CD4-positive, alpha-beta T cell treated with Interleukin-4 for 1 hour (primary cell): ENCODE results near the gene ATG12.
"Not testable (repeated sequence)": the region's sequence is repeated elsewhere in the genome, so short reads cannot be mapped to it uniquely, and the experiment has no call there.

ENCODE experiments used
- DNase-seq, 2 donors: peaks; one replicate each; pipeline ENCODE4 v3.0.0-alpha.2; 2020 to 2022

ATG12 gene

DNA sequence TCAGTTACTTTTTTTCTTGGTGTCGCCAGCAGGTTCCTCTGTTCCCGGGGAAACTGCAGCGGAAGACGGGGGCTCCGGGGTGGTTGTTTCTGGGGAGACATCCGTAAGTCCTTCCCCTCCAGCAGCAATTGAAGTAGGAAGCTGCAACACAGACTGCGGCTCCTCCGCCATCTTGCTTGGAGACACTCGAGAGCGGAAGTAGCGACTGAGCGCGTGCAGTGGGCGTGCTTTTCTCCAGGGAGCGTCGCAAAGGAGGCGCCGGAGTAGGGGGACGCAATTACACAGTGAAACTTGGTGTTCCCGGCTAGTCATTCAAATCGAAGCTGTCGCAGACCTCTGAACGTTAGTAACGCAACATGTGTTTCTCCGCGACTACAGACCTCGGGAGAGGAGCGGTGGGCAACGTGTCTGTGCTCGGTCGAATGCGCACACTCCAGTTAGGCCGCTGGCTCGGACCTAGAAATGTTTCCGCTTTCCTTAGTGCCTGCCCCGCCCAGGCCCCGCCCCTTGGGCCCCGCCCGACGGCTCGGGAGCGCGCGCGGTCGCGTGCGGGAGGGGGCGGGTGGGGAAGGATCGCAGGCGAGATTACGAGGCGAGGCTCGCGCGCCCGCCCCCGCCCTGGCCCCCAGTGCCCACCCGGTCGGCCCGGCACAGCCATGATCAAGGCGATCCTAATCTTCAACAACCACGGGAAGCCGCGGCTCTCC, at the start of gene ATG12, which contains the start of gene AP3S1:
ATG12 (minus strand) TSS at position 184 of the 707 bp plus-strand sequence; CDS start at position 171, 13 bp downstream.
AP3S1 (plus strand) TSS at position 554 of the 707 bp plus-strand sequence; CDS start at position 657, 103 bp downstream.
- peak; percentile 91 to 92 for DNase-seq

DNA sequence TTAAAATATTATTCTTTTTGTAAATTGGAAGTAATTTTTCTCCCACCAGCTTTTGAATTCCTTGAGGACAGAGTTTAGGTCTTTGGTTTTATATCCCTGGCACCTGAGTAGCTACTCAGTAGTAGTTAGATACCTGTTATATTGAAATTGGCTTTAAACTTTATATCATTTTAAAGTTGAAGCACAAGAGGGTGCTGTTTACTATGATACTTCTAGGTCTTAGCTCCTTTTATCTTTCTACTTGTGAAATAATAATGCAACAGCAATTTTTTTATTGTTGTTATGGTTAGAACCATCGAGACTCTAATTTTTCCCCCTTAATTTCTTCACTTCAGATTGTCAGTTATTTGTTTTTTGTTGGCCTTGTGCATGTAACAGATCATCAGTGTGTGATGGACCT, 46.7 kb upstream of the ATG12 start:
- DNase-seq = peak in 1 of 2 donors; percentile 1

DNA sequence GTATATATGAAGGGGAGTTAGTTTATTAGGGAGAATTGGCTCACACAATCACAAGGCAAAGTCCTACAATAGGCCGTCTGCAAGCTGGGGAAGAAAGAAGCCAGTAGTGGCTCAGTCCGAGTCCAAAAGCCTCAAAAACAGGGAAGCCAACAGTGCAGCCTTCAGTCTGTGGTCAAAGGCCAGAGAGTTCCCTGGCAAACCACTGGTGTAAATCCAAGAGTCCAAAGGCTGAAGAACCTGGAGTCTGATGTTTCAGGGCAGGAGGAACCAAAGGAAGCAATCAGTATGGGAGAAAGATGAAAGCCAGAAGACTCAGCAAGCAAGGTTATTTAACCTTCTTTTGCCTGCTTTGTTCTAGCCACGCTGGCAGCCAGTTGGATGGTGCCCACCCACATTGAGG, 43.8 kb upstream of the ATG12 start:
- DNase-seq = not testable (repeated sequence)

DNA sequence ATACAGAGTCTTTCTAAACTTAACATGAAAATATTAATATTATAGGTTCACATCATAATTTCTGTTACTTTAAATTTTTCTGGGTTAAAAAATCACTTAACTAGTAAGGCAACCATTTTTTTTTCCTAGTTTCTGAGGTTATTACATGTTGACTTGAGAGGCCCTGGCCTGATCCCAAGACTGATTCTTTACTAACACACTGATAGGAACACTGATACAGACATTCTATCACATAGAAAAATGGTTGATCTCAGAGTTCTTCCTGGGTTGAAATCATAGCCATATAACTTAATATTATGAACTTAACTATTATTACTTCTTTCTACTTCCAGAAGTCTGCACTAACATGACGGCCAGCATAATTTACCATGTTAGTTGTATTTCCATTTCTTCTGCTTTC, 43.3 kb upstream of the ATG12 start:
- DNase-seq = no peak

DNA sequence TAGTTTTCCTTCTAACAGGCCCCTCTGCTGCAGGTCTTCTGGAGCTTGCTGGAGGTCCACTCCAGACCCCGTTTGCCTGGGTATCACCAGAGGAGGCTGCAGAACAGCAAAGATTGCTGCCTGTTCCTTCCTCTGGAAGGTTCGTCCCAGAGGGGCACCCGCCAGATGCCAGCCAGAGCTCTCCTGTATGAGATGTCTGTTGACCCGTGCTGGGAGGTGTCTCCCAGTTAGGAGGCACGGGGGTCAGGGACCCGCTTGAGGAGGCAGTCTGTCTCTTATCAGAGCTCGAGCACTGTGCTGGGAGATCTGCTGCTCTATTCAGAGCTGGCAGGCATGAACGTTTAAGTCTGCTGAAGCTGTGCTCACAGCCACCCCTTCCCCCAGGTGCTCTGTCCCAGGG, 41.1 kb upstream of the ATG12 start:
- DNase-seq = not testable (repeated sequence)

DNA sequence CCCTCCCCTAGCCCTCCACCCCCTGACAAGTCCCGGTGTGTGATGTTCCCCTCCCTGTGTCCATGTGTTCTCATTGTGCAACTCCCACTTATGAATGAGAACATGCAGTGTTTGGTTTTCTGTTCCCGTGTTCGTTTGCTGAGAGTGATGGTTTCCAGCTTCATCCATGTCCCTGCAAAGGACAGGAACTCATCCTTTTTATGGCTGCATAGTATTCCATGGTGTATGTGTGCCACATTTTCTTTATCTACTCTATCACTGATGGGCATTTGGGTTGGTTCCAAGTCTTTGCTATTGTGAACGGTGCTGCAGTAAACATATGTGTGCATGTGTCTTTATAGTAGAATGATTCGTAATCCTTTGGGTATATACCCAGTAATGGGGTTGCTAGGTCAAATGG, 36.0 kb upstream of the ATG12 start:
- not testable (repeated sequence) for DNase-seq

DNA sequence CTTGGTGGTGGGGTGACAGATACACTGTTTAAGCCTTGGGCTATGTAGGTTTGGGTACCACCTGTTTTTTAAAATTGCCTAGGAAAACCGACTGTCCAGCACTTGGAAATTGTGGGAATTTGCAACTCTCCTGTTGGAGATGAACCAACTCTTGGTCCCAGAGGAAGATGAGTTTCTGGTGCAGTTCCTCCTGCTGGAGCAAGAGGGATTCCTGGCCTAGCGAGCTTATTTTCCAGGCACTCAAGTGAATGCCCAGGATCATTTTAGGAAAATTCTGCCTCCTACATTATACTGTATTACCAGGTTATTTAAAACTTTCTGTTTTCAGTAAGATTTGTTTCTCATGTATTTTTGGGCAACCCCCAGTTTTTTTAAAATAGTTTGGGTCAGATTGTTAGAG, 34.1 kb upstream of the ATG12 start:
- DNase-seq = no peak

DNA sequence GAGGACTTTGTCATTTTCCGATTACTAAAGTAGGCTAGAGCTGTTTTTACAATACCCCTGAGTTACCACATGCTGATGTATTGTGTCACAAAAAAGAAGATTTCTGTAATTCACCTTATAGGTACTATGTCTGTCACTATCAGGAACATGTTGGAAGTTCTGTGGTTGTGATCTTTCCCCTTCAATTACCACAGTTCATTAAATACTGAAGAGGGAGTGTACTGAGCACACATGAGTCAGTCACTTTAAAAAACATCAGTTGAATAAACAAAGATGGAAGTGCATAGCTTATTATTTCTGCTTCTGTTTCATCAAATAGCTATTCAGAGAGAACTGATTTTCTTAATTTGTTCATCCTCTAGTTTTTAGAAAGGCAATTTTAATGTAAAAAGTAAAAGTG, 32.0 kb upstream of the ATG12 start:
- no peak for DNase-seq

DNA sequence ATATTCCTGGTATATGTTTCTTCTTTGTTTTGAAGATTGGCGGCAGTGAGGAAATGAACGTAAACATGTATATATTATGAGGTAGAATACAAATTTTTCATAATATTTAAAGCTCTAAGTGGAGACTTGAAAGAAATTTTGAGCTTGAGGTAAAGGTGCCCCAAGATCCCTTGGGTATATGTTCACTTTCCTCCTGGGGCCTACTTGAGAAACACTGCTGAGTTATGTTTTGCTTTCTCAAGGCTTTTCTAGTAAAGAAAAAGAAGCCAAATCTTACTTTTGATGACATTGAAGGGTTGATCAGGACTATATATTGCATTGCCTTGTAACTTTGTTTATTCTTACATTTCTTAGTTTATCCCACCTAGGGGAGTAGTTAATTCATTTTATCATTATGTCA, 31.1 kb upstream of the ATG12 start:
- no peak for DNase-seq

DNA sequence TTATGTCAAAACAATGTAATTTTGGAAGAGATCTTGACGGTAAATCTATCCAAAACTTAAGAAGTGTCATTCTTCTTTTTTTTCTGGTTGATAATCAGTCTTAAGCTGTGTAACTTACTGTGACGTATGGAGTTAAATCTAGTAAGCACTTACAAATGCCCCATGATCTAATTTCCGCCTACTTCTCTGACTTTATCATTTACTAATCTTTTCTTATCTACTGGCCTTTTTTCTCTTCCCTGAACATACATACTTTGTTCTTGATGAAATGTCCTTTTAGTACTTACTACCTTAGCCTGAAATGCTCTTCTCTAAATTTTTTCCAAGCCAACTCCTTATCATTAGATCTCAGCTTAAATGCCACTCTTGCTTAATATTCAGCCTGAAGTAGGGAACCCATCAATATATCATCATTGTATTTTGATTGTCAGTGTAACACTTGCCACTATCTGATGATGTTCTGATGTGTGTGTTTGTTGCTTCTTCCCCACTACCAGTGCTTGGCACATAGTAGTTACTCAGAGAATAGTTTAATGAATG, 28.0 kb upstream of the ATG12 start:
- no peak for DNase-seq

DNA sequence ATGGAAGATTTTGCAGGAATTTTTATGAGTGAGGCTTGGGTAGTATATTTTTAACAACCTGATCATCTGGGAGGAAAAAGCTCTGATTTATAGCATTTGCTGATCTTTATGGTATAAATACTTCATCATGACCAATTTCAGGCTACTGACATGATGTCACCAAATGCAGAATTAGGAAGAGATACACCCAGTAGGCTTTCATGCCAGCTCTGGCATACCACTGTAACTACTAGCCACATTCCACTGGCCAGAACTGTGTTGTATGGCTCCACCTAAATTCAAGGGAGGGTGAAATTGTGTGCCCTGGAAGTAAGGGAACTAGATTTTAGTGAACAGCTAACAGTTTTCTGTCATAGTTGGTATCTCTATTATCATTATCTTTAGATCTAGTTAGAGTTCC, 18.0 kb upstream of the ATG12 start:
- no peak for DNase-seq

DNA sequence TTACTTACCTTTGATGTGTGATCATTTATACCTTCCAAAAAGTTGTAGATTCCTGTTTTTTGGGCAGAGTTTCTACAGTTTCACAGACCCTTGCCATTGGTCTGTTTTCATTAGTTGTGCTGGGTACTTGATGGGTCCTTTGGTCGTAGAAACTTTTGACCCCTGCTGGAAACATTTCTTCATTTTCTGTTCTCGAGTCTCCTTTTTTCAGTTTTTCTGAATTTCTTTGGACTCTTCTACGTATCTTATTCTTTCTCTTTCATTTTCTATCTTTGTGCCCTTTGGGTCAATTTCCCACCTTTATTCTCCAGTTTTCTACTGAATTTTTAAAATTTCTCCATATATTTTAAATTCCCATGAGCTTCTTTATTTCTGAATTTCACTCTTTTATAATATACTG, 17.0 kb upstream of the ATG12 start:
- DNase-seq = no peak

DNA sequence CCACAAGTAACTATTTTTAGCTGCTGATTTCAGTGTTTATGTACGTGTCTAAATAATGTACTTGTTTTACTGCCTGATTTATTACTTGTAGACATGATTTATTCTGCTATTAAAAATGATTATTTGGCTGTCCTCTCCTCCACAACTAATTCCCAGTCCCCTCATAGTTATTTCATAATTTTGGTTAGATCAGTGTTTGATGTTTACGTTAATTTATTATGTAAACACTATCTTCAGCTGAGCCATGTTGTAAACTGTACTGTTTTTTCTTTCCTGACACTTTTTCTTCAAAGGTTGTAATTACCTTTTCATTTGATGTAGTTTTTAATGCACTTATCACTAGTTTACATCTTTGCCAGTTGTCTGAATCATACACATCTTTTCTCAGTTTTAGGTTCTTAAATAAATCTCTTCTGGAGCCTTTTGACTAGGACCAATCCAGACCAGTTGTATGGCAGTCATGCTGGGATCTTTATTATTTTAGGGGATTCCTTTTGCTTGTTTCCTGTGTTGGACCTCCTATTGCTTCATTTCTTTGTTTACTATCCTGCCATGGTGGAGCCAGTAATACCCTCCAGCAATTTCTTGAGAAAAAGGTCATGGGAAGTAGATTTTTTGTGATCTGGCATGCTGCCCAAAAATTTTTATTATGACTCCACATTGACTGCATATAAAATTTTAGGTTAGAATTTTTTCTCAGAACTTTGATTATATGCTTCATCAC, 16.4 kb upstream of the ATG12 start:
- no peak for DNase-seq

DNA sequence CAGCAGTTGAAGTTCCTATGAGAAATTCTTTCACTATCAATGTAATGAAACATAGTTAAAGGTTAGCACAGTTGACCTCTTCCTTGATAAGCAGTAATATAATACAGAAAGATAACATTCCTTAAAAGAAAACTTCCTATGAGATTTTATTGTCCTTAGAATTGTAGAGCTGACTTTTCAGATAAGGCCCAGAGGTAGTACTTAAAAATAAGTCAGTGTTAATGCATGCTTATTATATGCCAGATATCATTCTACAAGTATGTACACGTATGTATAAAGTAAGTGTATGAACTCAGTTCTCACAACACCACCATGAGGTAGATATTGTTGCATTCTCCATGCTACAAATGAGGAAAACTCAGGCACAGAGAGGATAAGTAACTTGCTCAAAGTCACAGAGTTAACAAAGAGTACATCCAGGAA, 15.7 kb upstream of the ATG12 start:
- no peak for DNase-seq

DNA sequence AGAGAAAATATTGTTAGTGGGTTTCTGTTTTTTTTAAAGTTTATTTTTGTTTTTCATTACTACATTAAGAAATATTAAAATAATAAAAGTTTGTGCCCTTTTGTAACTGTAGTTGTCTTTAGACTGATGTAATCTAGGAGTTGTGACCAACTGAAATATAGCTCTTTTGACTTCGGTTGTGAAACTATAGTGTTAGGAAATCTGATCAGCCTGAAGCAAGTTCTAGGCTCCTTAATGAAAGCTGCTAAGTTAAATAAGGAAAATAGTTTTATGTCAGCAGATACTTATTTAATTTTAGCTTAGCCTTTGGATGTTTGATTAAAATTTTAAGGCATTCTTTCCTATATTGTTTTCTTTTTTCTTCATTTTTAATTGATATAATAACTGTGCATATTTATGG, 14.6 kb upstream of the ATG12 start:
- DNase-seq = no peak

DNA sequence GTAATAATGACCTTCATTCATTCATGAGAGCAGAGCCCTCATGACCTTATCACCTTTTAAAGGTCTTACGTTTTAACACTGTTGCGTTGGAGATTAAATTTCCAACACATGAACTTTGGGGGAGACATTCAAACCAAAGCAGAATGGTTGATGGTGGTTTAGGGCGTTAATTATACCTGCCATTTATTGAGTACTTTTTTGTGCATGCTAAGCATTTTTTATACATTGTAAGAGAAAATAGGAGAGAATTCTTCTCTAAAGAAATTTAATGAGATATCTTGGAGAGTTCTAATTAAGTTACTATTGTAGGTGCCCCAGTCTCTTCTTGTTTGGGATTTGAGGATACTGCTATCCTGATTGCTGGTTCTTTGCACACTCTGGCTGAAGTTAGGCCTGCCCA, 12.8 kb upstream of the ATG12 start:
- no peak for DNase-seq

DNA sequence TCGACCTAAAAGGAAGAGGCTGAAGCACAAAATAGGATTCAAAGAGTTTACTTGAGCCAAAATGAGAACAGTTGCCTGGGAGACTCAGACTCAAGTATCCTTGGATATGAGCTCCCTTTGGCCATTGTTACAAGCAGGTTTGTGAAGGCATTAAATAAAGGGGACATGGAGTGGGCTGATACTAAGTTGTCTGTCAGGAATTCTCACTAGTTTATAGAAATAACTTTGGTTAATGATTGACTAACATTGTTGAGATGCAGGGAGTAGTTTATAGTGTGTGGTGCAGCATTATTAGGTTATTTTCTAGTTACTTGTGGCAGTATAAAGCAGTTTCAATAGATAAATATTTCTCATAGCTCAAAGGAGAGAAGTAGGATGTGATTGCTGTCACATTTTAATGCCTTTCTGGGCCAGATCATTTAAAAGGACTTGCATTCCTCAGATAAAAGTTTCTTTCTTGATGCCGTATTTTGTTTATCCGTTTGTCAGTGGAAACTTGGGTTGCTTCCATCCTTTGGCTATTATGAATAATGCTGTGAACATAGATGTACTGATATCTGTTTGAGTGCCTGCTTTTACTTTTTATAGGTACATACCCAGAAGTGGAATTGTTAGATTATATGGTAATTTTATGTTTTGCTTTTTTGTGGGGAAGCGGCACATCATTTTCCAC, 9.5 kb upstream of the ATG12 start:
- no peak for DNase-seq

DNA sequence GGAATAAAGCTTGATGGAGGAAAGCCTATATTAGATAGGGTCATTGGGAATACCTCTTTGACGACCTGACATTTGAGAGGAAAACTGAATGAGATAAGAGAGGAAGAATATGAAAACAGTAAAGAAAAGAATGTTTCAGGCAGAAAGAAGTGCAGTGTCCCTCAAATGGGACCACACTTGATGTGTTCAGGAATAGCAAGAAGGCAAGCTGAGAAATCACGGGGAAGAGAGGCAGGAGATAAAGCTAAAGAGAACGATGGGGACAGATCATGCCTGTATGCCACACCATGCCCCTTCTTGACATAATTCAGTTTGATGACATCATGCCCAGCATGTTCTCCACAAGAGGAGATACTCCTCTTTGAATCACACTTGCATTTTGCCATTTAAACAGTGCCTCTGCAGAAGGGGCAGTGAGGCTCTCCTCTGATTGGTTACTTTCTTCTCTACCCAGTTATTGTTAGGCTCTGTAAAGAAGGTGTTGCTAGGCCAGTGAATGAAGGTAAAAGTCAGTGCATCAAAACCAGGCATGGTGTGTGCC, 8.0 kb upstream of the ATG12 start:
- DNase-seq = no peak

DNA sequence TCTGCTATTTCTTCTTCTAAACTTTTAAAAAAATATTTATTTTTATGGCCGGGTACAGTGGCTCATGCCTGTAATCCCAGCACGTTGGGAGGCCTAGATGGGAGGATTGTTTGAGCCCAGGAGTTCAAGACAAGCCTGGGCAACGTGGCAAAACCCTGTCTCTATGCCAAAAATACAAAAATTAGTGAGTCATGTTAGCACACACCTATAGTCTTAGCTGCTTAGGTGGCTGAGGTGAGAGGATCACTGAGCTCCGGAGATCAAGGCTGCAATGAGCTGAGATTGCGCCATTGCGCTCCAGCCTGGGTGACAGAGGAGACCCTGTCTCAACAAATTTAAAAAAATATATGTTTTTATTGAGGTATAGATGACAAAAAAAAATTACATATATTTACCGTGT, 5.9 kb upstream of the ATG12 start:
- DNase-seq = no peak

DNA sequence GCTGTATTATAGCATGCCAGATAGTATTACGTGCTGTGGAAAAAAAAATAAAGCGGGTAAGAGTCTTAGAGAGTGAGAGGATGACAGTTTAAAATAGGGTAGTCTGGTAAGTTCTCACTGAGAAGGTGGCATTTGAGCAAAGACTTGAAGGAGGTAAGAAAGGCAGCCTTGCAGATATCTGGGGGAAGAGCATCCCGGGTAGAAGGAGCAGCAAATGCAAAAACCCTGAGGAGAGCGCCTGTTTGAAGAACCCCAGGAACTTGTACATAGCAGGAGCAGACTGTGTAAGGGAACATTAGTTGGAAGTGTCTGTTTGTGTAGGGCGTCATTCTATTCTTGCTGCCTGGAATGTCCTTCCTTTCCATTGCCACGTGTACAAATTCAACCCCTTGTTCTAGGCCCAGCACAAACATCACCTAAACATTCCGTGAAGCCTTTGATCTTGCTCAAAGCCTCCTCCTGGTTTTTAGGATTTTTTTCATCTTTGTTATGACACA, 3.0 kb upstream of the ATG12 start:
- DNase-seq = no peak

DNA sequence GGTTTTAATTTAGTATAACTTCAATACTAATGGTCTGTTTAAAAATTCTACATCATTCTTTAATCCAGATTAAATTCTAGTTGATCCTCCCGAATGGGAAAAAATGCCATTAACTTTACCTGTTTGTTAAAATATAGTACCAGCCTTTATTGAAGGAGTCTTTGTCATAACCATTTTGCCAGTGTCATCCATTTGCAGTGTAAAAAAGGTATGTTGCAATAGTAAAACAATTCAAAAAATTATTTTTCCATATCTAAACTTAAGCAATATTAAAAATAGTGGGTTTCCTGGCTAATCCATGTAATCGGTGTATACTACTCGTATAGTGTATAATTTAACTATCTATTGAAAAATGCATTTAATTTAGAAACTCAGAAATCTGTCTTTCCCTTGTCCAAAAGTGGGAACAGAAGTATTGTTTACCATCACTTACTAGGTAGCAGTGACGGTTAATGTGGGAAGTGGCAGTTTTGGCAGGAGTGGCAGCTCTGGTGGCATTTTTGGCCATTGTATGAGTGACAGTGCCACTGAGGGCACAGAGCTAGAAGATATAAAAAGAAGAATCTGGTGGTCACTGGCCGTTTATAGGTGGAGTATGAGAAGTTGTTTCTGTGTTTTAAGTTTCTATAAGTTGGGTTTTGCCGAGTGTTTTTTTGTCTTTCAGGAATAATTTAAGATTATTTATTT, 2.2 kb upstream of the ATG12 start:
- DNase-seq = no peak

DNA sequence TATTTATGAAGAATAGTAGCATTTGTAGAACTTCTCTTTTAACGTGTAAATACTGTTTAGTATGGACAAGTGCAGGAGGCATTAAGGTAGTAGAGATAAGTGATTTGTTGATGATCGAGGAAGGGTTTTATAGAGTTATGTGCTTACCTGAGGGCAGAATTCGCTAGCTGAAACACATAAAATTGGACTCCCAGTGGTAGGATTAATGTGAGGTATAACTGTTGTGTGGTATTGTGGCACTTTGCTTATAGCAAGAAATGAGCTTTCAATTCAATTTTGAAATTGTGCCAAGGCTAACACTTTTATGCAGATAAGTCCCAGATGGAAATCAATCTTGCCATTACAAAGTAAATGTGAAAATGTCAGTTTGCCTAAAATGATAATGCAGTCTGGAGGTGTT, 1.6 kb upstream of the ATG12 start:
- no peak for DNase-seq
